ENCODE measurements around the gene CMTM4.
"Not testable (repeated sequence)": the region's sequence is repeated elsewhere in the genome, so short reads cannot be mapped to it uniquely, and the experiment has no call there.

Gene CMTM4

GRCh38 chr16:66588981-66589713 lies 107.4 kb downstream of the CMTM4 start:
- DNase-seq, result peak; percentile 56

- no peak for DNase-seq
Observed at GRCh38 chr16:66587881-66588600, 108.5 kb downstream of the CMTM4 start.

- DNase-seq, result no peak
Observed at GRCh38 chr16:66585481-66586239, 110.9 kb downstream of the CMTM4 start.

GRCh38 chr16:66581246-66581952 lies 115.1 kb downstream of the CMTM4 start:
- DNase-seq, result no peak

- DNase-seq, result no peak
Observed at GRCh38 chr16:66580605-66581209, 115.8 kb downstream of the CMTM4 start.

GRCh38 chr16:66578651-66579531 lies 117.7 kb downstream of the CMTM4 start, which contains the start of gene CMTM2:
TSS of gene CMTM2 (plus strand) at chr16:66579463. CDS start at chr16:66579608, 145 bp downstream.
- DNase-seq, result no peak

GRCh38 chr16:66576296-66576695 lies 120.2 kb downstream of the CMTM4 start:
- DNase-seq, result no peak

- no peak for DNase-seq
Observed at GRCh38 chr16:66575060-66575459, 121.5 kb downstream of the CMTM4 start.

GRCh38 chr16:66574531-66574930 lies 122.0 kb downstream of the CMTM4 start:
- DNase-seq, result no peak

GRCh38 chr16:66574081-66574480 lies 122.5 kb downstream of the CMTM4 start:
- no peak for DNase-seq

GRCh38 chr16:66572356-66572755 lies 124.2 kb downstream of the CMTM4 start:
- DNase-seq, result no peak

GRCh38 chr16:66569827-66570405 lies 126.6 kb downstream of the CMTM4 start:
- DNase-seq, result no peak

GRCh38 chr16:66569131-66569530 lies 127.4 kb downstream of the CMTM4 start:
- DNase-seq, result no peak

GRCh38 chr16:66568355-66568754 lies 128.2 kb downstream of the CMTM4 start:
- DNase-seq, result no peak

GRCh38 chr16:66567270-66567669 lies 129.3 kb downstream of the CMTM4 start:
- not testable (repeated sequence) for DNase-seq

- no peak for DNase-seq
Observed at GRCh38 chr16:66566051-66566901, 130.3 kb downstream of the CMTM4 start, which contains the start of gene CMTM1. TSS of gene CMTM1 (plus strand) at chr16:66566439. CDS start at chr16:66566514, 75 bp downstream.

All from stimulated activated naive CD4-positive, alpha-beta T cell treated with Interleukin-2 at 50 U/mL for 16 hours (primary cell).